ENCODE measurements around the gene USP48.
A peak's percentile ranks its signal among the peaks of the same experiment; 100 is the strongest.
"Not testable (repeated sequence)": the region's sequence is repeated elsewhere in the genome, so short reads cannot be mapped to it uniquely, and the experiment has no call there.

USP48 gene, protein sequence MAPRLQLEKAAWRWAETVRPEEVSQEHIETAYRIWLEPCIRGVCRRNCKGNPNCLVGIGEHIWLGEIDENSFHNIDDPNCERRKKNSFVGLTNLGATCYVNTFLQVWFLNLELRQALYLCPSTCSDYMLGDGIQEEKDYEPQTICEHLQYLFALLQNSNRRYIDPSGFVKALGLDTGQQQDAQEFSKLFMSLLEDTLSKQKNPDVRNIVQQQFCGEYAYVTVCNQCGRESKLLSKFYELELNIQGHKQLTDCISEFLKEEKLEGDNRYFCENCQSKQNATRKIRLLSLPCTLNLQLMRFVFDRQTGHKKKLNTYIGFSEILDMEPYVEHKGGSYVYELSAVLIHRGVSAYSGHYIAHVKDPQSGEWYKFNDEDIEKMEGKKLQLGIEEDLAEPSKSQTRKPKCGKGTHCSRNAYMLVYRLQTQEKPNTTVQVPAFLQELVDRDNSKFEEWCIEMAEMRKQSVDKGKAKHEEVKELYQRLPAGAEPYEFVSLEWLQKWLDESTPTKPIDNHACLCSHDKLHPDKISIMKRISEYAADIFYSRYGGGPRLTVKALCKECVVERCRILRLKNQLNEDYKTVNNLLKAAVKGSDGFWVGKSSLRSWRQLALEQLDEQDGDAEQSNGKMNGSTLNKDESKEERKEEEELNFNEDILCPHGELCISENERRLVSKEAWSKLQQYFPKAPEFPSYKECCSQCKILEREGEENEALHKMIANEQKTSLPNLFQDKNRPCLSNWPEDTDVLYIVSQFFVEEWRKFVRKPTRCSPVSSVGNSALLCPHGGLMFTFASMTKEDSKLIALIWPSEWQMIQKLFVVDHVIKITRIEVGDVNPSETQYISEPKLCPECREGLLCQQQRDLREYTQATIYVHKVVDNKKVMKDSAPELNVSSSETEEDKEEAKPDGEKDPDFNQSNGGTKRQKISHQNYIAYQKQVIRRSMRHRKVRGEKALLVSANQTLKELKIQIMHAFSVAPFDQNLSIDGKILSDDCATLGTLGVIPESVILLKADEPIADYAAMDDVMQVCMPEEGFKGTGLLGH

DNA sequence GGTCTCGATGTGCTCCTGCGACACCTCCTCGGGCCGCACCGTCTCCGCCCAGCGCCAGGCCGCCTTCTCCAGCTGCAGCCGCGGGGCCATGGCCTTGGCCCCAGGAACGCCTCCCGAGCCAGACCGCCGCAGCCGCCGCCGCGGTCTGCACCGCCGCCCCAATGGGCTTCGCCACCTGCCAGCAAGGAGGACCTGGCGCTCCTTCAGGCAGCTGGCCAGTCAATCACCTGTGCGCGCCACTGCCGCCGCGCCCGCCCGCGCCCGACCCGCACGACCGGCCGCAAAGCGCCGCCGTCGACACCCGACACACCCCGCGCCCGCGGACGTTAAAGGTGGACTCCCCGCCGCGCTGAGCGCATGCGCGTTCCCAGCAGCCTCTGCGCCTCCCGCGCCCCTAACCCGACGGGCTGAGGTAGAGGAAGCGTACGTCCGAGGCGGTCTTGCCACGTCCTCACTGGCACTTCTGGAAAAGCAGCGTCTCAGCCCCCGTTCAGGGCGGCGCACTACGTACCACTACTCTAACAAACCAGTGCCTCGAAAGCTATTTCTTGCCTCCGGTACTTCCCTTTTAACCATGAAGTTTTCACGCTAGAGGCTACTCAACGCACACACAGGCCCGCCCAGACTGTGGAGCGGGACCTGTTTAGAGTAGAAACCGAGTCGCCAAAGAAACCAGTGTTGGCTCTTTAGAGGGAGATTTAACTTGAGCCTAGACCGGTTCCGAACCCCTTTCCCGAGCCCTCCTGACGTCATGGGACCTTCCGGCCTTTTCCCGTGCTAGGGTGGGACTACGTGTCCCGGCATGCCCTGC is at the start of gene USP48:
Gene USP48 (minus strand): TSS at position 282 of the 811 bp plus-strand sequence. CDS start 192 bp downstream, at position 90.
- DNase-seq, result peak; percentile 73 to 98 (median 94)

DNA sequence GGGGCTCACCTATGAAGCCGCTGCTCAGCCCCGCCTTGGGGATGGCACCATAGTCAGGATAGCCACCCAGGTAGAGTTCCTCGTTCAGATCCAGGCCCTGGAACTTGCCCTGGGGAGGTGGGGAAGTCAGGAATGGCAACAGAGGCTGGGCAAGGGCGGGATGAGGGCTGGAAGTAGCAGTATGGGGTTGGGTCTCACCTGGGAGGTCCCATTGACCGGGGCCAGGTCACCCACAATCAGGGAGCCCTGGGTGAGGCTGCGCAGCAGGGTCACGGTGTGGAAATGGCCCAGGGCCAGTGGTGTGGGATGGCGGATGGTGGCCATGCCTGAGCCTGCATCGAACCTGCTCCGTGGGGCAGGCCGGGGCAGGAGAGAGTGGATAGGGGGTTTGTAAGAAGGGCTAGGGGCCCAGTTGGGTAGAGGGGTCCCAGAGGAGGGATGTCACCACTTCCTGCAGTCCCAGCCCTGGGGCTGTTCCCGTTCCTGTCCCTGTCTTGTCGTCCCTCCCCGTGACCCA is 48.6 kb upstream of the USP48 start:
- no peak for DNase-seq

DNA sequence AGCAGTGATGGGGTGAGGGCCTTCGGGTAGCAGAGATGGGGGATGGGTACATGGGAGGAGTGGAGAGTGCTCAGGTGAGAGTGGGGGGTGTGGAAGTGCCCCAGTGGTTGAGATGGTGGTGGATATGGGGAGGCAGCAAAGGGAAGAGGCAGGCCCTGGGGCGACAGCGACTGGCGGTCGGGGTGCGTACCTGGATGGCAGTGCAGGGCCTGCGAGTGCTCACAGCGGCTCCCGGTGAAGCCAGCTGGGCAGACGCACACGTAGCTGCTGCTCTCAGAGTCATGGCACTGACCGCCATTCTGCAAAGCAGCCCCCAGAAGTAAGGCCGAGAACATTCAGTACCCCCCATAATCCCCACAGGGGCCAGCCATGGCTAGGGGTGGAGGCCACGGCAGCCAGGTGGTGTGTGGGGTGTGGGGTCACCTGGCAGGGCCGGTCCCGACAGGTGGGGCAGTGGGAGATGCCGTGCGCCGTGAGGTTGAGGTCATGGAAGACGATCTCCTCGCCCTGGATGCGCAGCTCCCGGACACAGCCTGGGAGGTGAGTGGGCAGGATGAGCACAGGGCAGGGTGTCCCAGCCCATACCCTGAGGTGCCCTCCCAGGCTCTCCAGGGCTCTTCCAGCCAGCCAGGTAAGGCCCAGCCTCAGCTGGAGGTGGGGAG is 48.0 kb upstream of the USP48 start:
- DNase-seq, result no peak

DNA sequence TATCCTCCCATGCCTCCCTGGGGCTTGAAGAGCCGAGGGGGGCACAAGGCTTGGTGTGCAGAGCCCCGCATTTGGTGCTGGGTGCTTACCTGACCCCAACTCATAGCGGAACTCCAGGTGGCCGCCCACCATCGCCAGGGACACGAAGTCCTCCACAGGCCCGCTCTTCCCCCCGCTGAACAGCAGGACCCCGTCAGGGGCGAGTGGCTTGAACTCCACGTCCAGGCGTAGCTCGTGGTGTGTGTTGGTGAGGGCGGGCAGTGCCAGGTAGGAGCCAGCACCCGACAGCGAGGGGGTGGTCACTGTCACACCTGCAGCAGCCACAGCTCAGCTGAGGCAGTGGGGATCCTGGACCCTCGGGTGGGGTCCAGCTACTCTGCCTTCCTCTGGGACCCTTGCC is 46.3 kb upstream of the USP48 start:
- DNase-seq, result no peak

DNA sequence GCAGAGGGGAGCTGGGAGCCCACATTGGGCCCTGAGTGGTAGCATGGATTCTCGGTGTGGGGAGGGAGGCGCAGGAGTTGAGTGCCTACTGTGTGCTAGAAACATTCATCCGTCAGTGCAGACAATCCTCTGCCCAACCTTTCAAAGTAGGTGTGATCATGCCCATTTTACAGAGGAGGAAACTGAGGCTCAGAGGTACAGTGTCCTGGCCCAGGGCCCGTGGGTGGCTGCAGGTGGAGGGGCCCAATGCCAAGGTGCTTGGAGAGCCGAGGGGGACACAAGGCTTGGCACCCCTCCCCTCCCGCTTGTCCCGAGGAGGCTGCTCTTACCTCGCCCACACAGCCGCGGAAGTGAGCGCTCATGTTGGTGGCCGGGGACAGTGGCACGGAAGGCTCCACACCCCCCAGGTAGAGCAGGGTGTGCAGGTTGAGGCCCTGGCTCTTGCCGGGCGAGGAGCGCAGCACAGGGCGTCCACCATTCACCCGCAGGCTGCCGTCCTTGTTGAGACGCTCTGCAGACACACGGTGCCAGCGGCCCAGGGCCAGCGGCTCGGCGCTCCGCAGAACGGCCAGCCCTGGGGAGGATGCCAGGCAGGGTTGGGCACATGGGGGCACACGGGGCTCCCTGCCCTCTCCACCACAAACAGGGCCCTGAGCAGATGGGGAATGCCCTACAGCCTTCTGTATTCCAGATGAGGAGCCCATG is 45.7 kb upstream of the USP48 start:
- DNase-seq, result no peak

DNA sequence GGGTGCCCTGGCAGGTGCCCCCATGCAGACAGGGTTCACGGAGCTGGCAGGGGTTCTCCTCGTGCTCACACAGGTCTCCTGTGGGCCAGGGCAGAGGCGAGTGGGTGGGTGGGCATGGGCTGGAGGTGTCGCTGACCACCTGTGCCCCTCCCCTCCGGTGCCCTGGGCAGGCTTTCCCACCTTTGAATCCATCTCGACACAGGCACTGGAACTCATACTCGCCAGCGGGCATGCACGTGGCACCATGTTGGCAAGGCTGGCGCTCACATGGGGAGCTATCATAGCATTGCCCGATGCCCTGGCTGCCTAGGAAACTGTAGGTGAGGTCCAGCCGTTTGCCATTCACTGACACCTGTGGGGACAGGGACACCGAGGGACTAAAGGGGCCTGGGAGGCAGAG is 45.1 kb upstream of the USP48 start:
- no peak for DNase-seq

DNA sequence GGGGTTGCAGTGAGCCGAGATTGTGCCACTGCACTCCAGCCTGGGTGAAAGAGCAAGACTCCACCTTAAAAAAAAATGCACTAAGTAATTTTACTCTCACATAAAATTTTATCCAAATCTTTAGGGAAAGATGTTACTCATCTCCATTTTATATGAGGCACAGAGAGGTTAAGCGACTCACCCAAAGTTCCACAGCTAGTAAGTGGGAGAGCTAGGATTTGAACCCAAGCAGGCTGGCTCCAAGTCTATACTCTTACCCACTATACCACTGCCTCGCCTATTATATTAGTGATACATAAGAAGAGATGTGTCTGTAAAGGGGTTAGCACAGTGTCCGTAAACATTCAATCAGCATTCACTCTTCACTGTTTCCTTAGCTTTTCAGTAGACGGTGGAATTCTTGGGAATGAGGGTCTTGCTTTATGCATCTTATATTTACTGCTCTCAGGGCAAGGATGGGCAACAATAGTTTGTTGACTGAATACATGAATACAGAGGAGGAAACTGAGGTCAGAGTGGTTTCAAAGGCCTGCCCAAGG is 44.3 kb upstream of the USP48 start:
- no peak for DNase-seq

DNA sequence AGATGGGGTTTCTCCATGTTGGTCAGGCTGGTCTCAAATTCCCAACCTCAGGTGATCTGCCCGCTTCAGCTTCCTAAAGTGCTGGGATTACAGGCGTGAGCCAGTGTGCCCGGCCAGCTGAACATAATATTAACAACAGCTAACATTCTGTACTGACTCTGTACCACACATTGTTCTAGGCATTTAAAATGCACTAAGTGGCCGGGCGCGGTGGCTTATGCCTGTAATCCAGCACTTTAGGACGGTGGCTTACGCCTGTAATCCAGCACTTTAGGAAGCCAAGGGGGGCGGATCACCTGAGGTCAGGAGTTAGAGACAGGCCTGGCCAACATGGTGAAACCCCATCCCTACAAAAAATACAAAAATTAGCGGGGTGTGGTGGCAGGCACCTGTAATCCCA is 43.7 kb upstream of the USP48 start:
- DNase-seq, result not testable (repeated sequence)

DNA sequence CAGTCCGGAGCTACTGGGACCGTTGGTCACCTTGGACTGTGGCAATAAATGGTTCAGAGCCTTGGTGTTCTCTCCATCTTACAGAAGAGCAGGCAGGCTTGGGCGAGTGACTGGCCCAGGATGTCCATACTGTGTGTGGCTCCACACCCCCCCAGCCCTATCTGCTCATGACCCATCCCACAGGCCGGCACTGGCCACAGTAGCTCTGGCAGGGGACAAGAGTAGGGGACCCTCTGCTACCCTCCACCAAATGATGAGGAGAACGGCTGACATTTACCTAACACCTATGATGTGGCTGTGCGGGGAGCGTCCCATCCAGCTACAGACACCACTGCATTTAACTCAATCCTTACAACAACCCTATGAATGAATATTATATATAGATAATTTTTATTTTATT is 42.4 kb upstream of the USP48 start:
- DNase-seq, result no peak

DNA sequence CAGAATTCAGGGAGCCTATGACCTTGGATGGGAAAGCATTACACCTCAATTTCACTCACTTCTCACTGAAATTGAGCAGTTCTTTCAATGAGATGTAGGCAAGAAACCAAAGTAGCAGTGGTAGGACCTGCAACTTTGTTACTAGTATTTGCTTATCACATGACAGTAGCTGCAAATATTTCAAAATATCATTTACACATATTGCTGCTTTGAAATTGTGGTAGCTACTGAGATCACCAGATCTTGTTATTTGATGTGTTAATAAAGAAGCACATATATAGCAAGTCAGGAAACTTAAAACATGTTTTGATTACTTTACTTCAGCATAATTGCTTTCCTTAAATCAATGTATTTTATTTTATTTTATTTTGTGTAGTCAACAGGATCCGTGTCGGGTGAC is 42.0 kb upstream of the USP48 start:
- no peak for DNase-seq

DNA sequence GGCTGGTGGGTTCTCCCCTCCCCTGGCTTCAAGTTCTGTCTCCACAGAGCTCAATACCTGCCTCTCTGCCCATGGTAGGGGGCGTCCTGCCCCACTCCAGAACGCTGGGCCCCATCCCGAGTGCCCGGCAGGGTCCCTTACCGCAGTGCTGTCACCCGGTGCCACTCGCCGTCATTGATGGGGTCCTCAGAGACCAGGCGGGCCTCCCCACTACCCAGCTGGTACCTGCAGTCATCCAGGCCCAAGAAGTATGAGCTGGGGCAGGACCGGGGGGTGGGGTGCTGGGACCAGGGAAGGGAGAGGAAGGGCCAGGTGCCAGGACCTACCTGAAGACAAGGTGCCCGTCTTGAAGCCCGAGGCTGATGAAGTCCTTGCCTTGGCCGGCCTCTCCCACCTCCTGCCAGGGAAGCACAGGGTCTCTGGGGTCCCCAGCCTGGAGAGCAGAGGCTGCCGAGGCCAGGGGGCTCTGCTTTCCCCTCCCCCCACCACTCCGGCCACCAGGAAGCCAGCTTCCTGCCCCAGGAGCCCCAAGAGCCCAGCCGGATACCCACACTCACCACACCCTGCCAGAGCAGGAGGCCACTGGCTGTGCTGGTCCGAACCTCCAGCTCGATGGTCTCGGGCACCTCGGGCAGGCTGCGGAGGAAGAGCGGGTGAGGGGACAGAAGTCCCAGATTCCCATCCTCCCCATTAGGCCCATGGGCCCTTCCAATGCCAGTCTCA is 41.2 kb upstream of the USP48 start:
- DNase-seq, result no peak

DNA sequence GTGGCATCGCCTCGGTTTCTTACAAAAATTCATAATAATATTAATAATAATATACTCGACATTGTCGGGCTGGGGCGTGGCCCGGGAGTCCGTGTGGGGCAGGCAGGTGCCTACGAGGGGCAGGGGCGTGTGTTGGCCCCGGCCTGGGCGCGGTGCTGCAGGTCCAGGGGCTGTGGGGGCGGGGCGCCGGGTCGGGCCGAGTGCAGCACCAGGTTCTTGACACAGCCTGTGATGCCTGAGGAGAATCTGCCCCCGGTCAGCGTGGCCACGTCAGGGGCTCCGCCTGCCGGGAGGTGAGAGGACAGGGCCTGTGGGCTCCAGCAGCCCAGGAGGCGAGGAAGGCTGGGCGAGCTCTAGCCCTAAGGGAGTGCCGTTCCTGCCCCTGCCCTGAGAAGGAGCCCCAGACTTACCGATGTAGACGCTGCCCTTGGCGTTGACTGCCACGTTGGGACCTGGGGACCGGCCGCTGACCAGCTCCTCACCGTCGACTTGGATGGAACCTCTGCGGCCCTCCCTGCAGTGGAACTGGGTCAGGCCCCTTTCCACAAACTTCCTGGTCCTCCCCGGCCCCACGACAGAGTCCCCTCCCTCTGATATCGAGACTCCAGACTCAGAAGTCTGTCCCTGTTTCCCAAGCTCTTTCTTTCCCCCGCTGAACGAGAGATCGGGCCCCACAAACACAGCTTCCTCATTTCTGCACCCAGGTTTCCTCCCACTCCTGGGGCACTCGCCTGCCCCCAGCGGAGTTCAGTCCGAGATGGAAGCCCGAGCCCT is 40.4 kb upstream of the USP48 start:
- DNase-seq, result no peak

DNA sequence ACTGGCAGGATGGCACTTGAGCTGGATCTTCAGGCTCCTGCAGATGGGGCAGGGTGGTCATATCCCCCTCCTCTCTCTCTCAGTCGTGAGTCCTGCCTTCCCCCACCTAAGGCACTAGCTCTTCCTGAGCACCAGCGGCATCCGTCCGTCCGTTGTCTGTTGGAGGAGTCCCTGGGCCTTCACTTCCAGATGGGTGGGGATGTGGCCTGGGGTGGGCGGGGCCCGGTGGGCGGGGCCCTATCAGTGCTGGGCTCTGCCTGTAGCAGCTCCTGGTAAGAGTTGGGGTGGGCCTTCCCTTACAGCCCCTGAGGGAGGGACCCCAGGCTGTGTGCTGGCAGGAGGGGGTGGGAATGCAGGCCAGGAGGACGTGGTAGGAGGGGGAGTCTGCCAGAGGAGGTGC is 39.4 kb upstream of the USP48 start:
- no peak for DNase-seq

DNA sequence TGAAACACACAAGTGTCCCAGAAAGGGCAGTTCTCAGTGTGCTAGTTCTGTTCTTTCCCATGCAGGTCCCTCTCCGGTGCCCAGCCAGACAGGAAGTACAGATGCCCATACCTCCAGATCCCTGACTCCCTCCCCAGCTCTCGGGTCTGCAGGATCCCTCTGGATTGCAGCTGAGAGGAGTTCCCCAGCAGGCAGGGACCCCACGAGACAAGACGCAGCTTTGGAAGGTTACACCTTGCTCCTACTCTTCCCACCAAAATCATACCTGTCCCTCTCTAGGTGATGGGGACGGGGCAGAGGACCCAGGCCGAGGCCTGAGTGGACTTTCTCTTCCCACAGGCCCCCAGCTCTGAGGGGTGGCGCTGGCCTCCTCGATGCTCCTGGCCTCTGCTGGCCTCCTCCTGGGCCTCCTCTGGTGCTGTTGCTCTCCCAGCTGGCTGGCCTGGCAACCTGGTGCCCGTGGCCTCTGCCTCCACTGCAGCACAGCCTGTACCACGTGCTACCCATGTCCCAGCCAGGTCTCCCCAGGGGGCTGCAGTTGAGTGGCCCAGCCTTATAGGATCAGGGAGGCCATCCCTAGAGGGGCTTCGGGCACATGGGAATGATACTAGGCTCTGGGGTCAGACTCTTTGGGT is 38.6 kb upstream of the USP48 start:
- DNase-seq, result no peak

DNA sequence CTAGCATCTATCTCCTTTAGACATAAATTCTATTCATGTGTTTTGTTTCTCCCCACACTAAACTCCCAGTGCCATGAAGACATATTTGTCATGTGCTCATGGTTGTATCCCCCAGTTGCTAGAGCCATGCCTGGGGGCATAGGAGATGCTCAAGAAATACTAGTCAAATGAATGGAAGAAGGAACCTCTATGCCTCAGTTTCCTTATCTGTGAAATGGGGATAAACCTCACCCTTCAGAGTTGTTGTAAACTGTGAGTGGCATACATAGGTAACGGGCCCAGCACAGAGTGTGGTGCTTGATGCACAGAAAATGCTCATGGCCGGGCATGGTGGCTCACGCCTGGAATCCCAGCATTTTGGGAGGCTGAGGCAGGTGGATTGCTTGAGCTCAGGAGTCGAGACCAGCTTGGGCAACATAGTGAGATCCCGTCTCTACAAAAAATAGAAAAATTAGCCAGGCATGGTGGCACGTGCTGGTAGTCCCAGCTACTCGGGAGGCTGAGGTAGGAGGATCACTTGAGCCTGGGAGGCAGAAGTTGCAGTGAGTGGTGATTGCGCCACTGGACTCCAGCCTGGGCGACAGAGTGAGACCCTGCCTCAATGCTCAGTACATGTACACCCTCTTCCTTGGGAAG is 37.8 kb upstream of the USP48 start:
- no peak for DNase-seq

DNA sequence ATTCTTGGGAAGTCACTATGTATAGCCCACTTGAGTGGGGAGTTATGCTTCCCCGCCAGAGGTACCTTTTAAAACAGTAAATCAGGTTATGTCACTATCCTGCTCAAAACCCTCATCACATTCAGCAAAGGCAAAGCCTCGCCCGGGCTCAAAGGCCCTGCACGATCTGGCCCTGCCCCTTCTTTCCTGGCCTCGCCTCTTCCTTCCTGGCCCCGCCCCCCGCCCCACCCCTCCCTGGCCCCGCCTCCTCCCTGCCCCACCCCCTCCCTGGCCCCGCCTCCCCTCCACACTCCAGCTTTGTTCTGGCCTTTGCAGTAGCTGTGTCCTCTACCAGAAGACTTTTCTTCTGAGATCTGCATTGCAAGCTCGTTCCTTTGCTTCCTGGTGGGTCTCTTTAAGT is 35.7 kb upstream of the USP48 start:
- no peak for DNase-seq
